Measurements from ENCODE around the gene HOXB9. TPM values are rescaled to one million over a fixed set of nuclear protein-coding genes. Genes with fewer than 3 reads are reported as not detected.

The HOXB9 gene
- polyA plus RNA-seq, 12 donors, result 0.09 to 0.77 (median 0.40) TPM; not detected in 2

GRCh38 chr17:48611681-48612455 is 14.3 kb downstream of the HOXB9 start:
- no peak for DNase-seq

- no peak for DNase-seq
These were observed 14.9 kb downstream of the HOXB9 start for GRCh38 chr17:48611213-48611612.

- DNase-seq, result peak; percentile 49
These were observed 15.6 kb downstream of the HOXB9 start, which contains the start of gene HOXB7 for GRCh38 chr17:48610282-48611211. TSS of gene HOXB7 (minus strand) at chr17:48611017. CDS start at chr17:48610918, 99 bp downstream.

- DNase-seq, result no peak
These were observed 16.3 kb downstream of the HOXB9 start for GRCh38 chr17:48609759-48610281.

- DNase-seq, result no peak
These were observed 17.1 kb downstream of the HOXB9 start for GRCh38 chr17:48609033-48609432.

GRCh38 chr17:48608494-48608834 is 17.7 kb downstream of the HOXB9 start:
- no peak for DNase-seq

- DNase-seq, result no peak
These were observed 19.1 kb downstream of the HOXB9 start for GRCh38 chr17:48606892-48607614.

- DNase-seq, result no peak
These were observed 19.9 kb downstream of the HOXB9 start for GRCh38 chr17:48605991-48606891.

GRCh38 chr17:48605409-48605919 is 20.7 kb downstream of the HOXB9 start:
- DNase-seq, result no peak

GRCh38 chr17:48604770-48605329 is 21.3 kb downstream of the HOXB9 start, which contains the start of gene HOXB6:
TSS of gene HOXB6 (minus strand) at chr17:48604986. CDS start at chr17:48598150, 6,836 bp downstream.
- DNase-seq, result no peak

- DNase-seq, result no peak
These were observed 22.0 kb downstream of the HOXB9 start for GRCh38 chr17:48603959-48604769.

GRCh38 chr17:48601539-48602425 is 24.4 kb downstream of the HOXB9 start:
- DNase-seq, result no peak

GRCh38 chr17:48601207-48601538 is 25.0 kb downstream of the HOXB9 start:
- no peak for DNase-seq

GRCh38 chr17:48600244-48601098 is 25.7 kb downstream of the HOXB9 start:
- no peak for DNase-seq

- no peak for DNase-seq
These were observed 26.8 kb downstream of the HOXB9 start for GRCh38 chr17:48599354-48599753.

- DNase-seq, result no peak
These were observed 27.4 kb downstream of the HOXB9 start for GRCh38 chr17:48598736-48599135.
